ENCODE data around the gene RAD9A. TPM values are rescaled to one million over a fixed set of nuclear protein-coding genes. Genes with fewer than 3 reads are reported as not detected.

Gene RAD9A
- total RNA-seq, 2 donors from 2014 or later, result 6.2 to 6.5 TPM

- H3K4me3 ChIP-seq, result no peak overlapping the region
- no peak for DNase-seq (ENCODE audit: low spot score)
- H3K27me3 ChIP-seq, result no peaks in the 10 kb centered on the region
- H3K27ac ChIP-seq, result no peak overlapping the region
- H3K36me3 ChIP-seq, result no peaks in the 10 kb centered on the region
- TF ChIP-seq CTCF (IDR thresholded peaks at IDR 0.05), result no peak
- peaks cover 0 to 29% of the 10 kb centered on the region in 2 donors for H3K4me1 ChIP-seq
- H3K9me3 ChIP-seq, result no peaks in the 10 kb centered on the region
These were observed 15.5 kb upstream of the RAD9A start for GRCh38 chr11:67376063-67376820.

- no peak for TF ChIP-seq CTCF (IDR thresholded peaks at IDR 0.05)
- H3K4me1 ChIP-seq, result peaks cover 0 to 20% of the 10 kb centered on the region in 2 donors
- no peak for DNase-seq (ENCODE audit: low spot score)
- no peaks in the 10 kb centered on the region for H3K27me3 ChIP-seq
- H3K4me3 ChIP-seq, result no peak overlapping the region
- no peaks in the 10 kb centered on the region for H3K36me3 ChIP-seq
- no peaks in the 10 kb centered on the region for H3K9me3 ChIP-seq
- H3K27ac ChIP-seq, result no peak overlapping the region
These were observed 14.6 kb upstream of the RAD9A start for GRCh38 chr11:67376873-67377808.

- Histone ChIP-seq H3K4me1 (peaks cover 0 to 19% of the 10 kb centered on the region in 2 donors), H3K9me3 (no peaks in the 10 kb centered on the region), H3K36me3 (no peaks in the 10 kb centered on the region), H3K27ac (no peak overlapping the region), H3K27me3 (no peaks in the 10 kb centered on the region), H3K4me3 (no peak overlapping the region)
- DNase-seq (ENCODE audit: low spot score), result no peak
- TF ChIP-seq CTCF (IDR thresholded peaks at IDR 0.05), result no peak
These were observed 13.2 kb upstream of the RAD9A start for GRCh38 chr11:67378544-67378943.

- H3K4me1 ChIP-seq, result peaks cover 0 to 11% of the 10 kb centered on the region in 2 donors
- H3K9me3 ChIP-seq, result no peaks in the 10 kb centered on the region
- no peak for DNase-seq (ENCODE audit: low spot score)
- H3K36me3 ChIP-seq, result no peaks in the 10 kb centered on the region
- TF ChIP-seq CTCF (IDR thresholded peaks at IDR 0.05), result no peak
- H3K27ac ChIP-seq, result no peak overlapping the region
- no peaks in the 10 kb centered on the region for H3K27me3 ChIP-seq
- no peak overlapping the region for H3K4me3 ChIP-seq
These were observed 12.4 kb upstream of the RAD9A start for GRCh38 chr11:67379061-67380058.

- Histone ChIP-seq H3K9me3 (no peaks in the 10 kb centered on the region), H3K27me3 (no peaks in the 10 kb centered on the region), H3K36me3 (no peaks in the 10 kb centered on the region), H3K4me3 (no peak overlapping the region), H3K4me1 (peaks cover 0 to 4% of the 10 kb centered on the region in 2 donors), H3K27ac (no peak overlapping the region)
- no peak for TF ChIP-seq CTCF (IDR thresholded peaks at IDR 0.05)
- DNase-seq (ENCODE audit: low spot score), result no peak
These were observed 10.4 kb upstream of the RAD9A start for GRCh38 chr11:67381244-67381972.

Data from right atrium auricular region (tissue), 2 donors.